Measurements from ENCODE around the gene RASD1. TPM values are rescaled to one million over a fixed set of nuclear protein-coding genes. Genes with fewer than 3 reads are reported as not detected.

RASD1 gene
- total and polyA plus RNA-seq, 2 experiments from 2014 or later: 3.6 to 3.7 TPM

DNA sequence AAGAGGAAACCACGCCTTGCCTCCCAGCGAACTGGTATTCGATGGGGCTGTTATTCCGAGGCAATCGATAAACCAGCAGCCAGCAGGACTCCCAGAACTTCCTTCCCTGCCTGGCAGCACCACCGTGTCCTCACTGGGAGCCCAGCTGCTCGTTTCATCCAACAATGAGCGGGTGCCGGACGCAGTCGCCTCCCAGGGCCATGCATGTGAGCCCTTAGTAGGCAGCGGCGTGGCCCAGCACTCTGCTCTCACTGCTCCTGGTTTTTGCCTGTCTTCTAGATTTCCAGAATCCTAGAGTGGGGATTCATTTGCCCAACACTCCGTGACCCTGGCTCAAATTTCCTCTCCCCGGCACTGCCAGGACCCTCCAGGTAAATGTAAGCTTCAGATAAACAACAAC lies 29.1 kb upstream of the RASD1 start (continued):
- TF ChIP-seq CTCF (conservative IDR thresholded peaks at IDR 0.05; ENCODE audit: low read depth in 2 of 2) (no peak), EZH2 (IDR thresholded peaks at IDR 0.05; ENCODE audit: low read depth, unreplicated experiment) (no peak)
- TF ChIP-seq, protein P1, sequence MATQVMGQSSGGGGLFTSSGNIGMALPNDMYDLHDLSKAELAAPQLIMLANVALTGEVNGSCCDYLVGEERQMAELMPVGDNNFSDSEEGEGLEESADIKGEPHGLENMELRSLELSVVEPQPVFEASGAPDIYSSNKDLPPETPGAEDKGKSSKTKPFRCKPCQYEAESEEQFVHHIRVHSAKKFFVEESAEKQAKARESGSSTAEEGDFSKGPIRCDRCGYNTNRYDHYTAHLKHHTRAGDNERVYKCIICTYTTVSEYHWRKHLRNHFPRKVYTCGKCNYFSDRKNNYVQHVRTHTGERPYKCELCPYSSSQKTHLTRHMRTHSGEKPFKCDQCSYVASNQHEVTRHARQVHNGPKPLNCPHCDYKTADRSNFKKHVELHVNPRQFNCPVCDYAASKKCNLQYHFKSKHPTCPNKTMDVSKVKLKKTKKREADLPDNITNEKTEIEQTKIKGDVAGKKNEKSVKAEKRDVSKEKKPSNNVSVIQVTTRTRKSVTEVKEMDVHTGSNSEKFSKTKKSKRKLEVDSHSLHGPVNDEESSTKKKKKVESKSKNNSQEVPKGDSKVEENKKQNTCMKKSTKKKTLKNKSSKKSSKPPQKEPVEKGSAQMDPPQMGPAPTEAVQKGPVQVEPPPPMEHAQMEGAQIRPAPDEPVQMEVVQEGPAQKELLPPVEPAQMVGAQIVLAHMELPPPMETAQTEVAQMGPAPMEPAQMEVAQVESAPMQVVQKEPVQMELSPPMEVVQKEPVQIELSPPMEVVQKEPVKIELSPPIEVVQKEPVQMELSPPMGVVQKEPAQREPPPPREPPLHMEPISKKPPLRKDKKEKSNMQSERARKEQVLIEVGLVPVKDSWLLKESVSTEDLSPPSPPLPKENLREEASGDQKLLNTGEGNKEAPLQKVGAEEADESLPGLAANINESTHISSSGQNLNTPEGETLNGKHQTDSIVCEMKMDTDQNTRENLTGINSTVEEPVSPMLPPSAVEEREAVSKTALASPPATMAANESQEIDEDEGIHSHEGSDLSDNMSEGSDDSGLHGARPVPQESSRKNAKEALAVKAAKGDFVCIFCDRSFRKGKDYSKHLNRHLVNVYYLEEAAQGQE (IDR thresholded peaks at IDR 0.05; ENCODE audit: unreplicated experiment): no peak

GRCh38 chr17:17523731-17524490 lies 27.7 kb upstream of the RASD1 start:
- peaks cover 18% of the 10 kb centered on the region for H3K27me3 Mint-ChIP-seq (ENCODE audit: insufficient read depth, low read depth, poor library complexity)
- H3K4me1 Mint-ChIP-seq: peaks cover 28% of the 10 kb centered on the region
- no peak overlapping the region for H2AFZ ChIP-seq
- H4K20me1 ChIP-seq (replicated peaks; ENCODE audit: insufficient read depth): no peaks in the 10 kb centered on the region
- H3K4me1 ChIP-seq (ENCODE audit: insufficient read depth): peaks cover 8% of the 10 kb centered on the region
- ATAC-seq (no peak), DNase-seq (ENCODE audit: low spot score) (no peak)
- no peak overlapping the region for H3K4me3 ChIP-seq
- H3K27ac Mint-ChIP-seq: no peak overlapping the region; the same call in 1 of the 2 replicates
- H3F3A ChIP-seq (replicated peaks; ENCODE audit: low read depth): no peaks in the 10 kb centered on the region
- no peaks in the 10 kb centered on the region for H3K36me3 ChIP-seq (ENCODE audit: insufficient read depth)
- H3K79me2 ChIP-seq (replicated peaks; ENCODE audit: insufficient read depth): no peaks in the 10 kb centered on the region
- H3K9me2 ChIP-seq (ENCODE audit: insufficient read depth): no peaks in the 10 kb centered on the region
- no peak overlapping the region; the same call in 2 of the 3 replicates for H3K4me3 Mint-ChIP-seq
- H3K36me3 Mint-ChIP-seq (ENCODE audit: low read depth): no peaks in the 10 kb centered on the region; the same call in 2 of the 3 replicates
- no peak overlapping the region for H3K27ac ChIP-seq (ENCODE audit: low read depth)
- H3K27me3 ChIP-seq (ENCODE audit: insufficient read depth): no peaks in the 10 kb centered on the region
- no peak overlapping the region for H3K4me2 ChIP-seq
- peaks cover 6% of the 10 kb centered on the region; the same call in 2 of the 3 replicates for H3K9me3 Mint-ChIP-seq
- TF ChIP-seq CREB1 (CRISPR knock-in tag; IDR thresholded peaks at IDR 0.05; ENCODE audit: low read depth): no peak
- no peak for TF ChIP-seq ZNF114 (CRISPR knock-in tag; IDR thresholded peaks at IDR 0.05)
- TF ChIP-seq EZH2phosphoT487 (IDR thresholded peaks at IDR 0.05; ENCODE audit: unreplicated experiment): no peak
- TF ChIP-seq EZH2 (IDR thresholded peaks at IDR 0.05; ENCODE audit: low read depth, unreplicated experiment): no peak
- no peak for TF ChIP-seq NANOG (IDR thresholded peaks at IDR 0.05; ENCODE audit: borderline replicate concordance)
- no peak for TF ChIP-seq ZNF331 (CRISPR knock-in tag; IDR thresholded peaks at IDR 0.05; ENCODE audit: low read depth)
- no peak for TF ChIP-seq ZNF462 (CRISPR knock-in tag; IDR thresholded peaks at IDR 0.05)
- no peak for TF ChIP-seq CTCF (conservative IDR thresholded peaks at IDR 0.05; ENCODE audit: low read depth in 2 of 2)
- no peak for TF ChIP-seq STAT1 (IDR thresholded peaks at IDR 0.05; ENCODE audit: unreplicated experiment)
